ENCODE results near the gene ADORA2A. TPM values are rescaled to one million over a fixed set of nuclear protein-coding genes. Genes with fewer than 3 reads are reported as not detected.

The ADORA2A gene
- total RNA-seq, 2 donors from 2014 or later: 5.9 to 7.1 TPM

- no peak overlapping the region for H3K4me3 ChIP-seq
- peaks cover 0 to 41% of the 10 kb centered on the region in 2 donors for H3K4me1 ChIP-seq
- no peak for DNase-seq (ENCODE audit: low spot score)
- TF ChIP-seq CTCF (IDR thresholded peaks at IDR 0.05): no peak
- H3K9me3 ChIP-seq: no peaks in the 10 kb centered on the region
- H3K27me3 ChIP-seq: no peaks in the 10 kb centered on the region
- H3K36me3 ChIP-seq: no peaks in the 10 kb centered on the region
- peak overlapping the region; percentile 20 to 57 for H3K27ac ChIP-seq
Observed at GRCh38 chr22:24465566-24465965, 38.2 kb downstream of the ADORA2A start.

GRCh38 chr22:24465975-24466374, 38.6 kb downstream of the ADORA2A start:
- no peak for DNase-seq (ENCODE audit: low spot score)
- Histone ChIP-seq H3K27me3 (no peaks in the 10 kb centered on the region), H3K27ac (peak overlapping the region; percentile 20 to 57), H3K4me3 (no peak overlapping the region), H3K9me3 (no peaks in the 10 kb centered on the region), H3K36me3 (no peaks in the 10 kb centered on the region), H3K4me1 (peaks cover 0 to 41% of the 10 kb centered on the region in 2 donors)
- TF ChIP-seq CTCF (IDR thresholded peaks at IDR 0.05): no peak

- H3K9me3 ChIP-seq: no peaks in the 10 kb centered on the region
- no peak for DNase-seq (ENCODE audit: low spot score)
- no peaks in the 10 kb centered on the region for H3K36me3 ChIP-seq
- H3K4me3 ChIP-seq: no peak overlapping the region
- TF ChIP-seq CTCF (IDR thresholded peaks at IDR 0.05): no peak
- no peaks in the 10 kb centered on the region for H3K27me3 ChIP-seq
- H3K27ac ChIP-seq: peak overlapping the region; percentile 18 to 33
- H3K4me1 ChIP-seq: peaks cover 0 to 43% of the 10 kb centered on the region in 2 donors
Observed at GRCh38 chr22:24466716-24467328, 39.4 kb downstream of the ADORA2A start.

- no peaks in the 10 kb centered on the region for H3K27me3 ChIP-seq
- H3K9me3 ChIP-seq: no peaks in the 10 kb centered on the region
- no peak for DNase-seq (ENCODE audit: low spot score)
- H3K4me3 ChIP-seq: no peak overlapping the region
- no peak for TF ChIP-seq CTCF (IDR thresholded peaks at IDR 0.05)
- peak overlapping the region; percentile 18 to 33 for H3K27ac ChIP-seq
- no peaks in the 10 kb centered on the region for H3K36me3 ChIP-seq
- peaks cover 0 to 43% of the 10 kb centered on the region in 2 donors for H3K4me1 ChIP-seq
Observed at GRCh38 chr22:24467340-24467739, 39.9 kb downstream of the ADORA2A start.

GRCh38 chr22:24471570-24471969, 44.2 kb downstream of the ADORA2A start:
- DNase-seq (ENCODE audit: low spot score): peak; percentile 84
- H3K27ac ChIP-seq: peak overlapping the region; percentile 53 to 55
- no peaks in the 10 kb centered on the region for H3K9me3 ChIP-seq
- no peak overlapping the region for H3K4me3 ChIP-seq
- TF ChIP-seq CTCF (IDR thresholded peaks at IDR 0.05): no peak
- H3K27me3 ChIP-seq: no peaks in the 10 kb centered on the region
- no peaks in the 10 kb centered on the region for H3K36me3 ChIP-seq
- H3K4me1 ChIP-seq: peaks cover 0 to 37% of the 10 kb centered on the region in 2 donors

GRCh38 chr22:24473284-24473683, 45.9 kb downstream of the ADORA2A start:
- no peak for TF ChIP-seq CTCF (IDR thresholded peaks at IDR 0.05)
- Histone ChIP-seq H3K9me3 (no peaks in the 10 kb centered on the region), H3K27me3 (no peaks in the 10 kb centered on the region), H3K27ac (no peak overlapping the region), H3K36me3 (no peaks in the 10 kb centered on the region), H3K4me1 (peaks cover 0 to 22% of the 10 kb centered on the region in 2 donors), H3K4me3 (no peak overlapping the region)
- DNase-seq (ENCODE audit: low spot score): no peak

Data from right atrium auricular region (tissue), 2 donors.